SK-N-SH treated with all-trans-retinoic acid at 6 μM for 48 hours (cell line): ENCODE measurements around the gene KLHDC4.
"Not testable (repeated sequence)": the region's sequence is repeated elsewhere in the genome, so short reads cannot be mapped to it uniquely, and the experiment has no call there.

ENCODE experiments used
- ATAC-seq: fragments of 200-7000 bp; cut with Tn5 transposase; 3 replicates; pipeline ENCODE4 v1.9.1; 2020; ENCODE audit warnings: mild to moderate bottlenecking, moderate library complexity
- ARNTL ChIP-seq: fragments of 450-650 bp; formaldehyde crosslinking; IDR thresholded peaks from 2 replicates; pipeline ENCODE4 v1.5.0; 2020; ENCODE audit warnings: low read depth, mild to moderate bottlenecking, moderate library complexity, borderline replicate concordance
- CREB5 ChIP-seq: fragments of 250-450 bp; sonication (Bioruptor Pico); IDR thresholded peaks from 2 replicates; pipeline ENCODE4 v1.5.1; 2020; ENCODE audit warnings: low read depth, mild to moderate bottlenecking, moderate library complexity
- CSDC2 ChIP-seq: fragments of 250-450 bp; sonication (Bioruptor Pico); IDR thresholded peaks from 2 replicates; pipeline ENCODE4 v1.5.0; 2020; ENCODE audit warnings: mild to moderate bottlenecking, moderate library complexity
- CSRNP3 ChIP-seq: fragments of 250-450 bp; sonication (Bioruptor Pico); IDR thresholded peaks from 2 replicates; pipeline ENCODE4 v1.5.1; 2021; ENCODE audit warnings: mild to moderate bottlenecking, moderate library complexity
- ESRRG ChIP-seq: fragments of 250-450 bp; sonication (Bioruptor Pico); IDR thresholded peaks from 2 replicates; pipeline ENCODE4 v1.6.1; 2021; ENCODE audit warnings: mild to moderate bottlenecking
- GLIS3 ChIP-seq: fragments of 250-450 bp; sonication (Bioruptor Pico); IDR thresholded peaks from 2 replicates; pipeline ENCODE4 v1.5.0; 2020; ENCODE audit warnings: mild to moderate bottlenecking, moderate library complexity
- ISL1 ChIP-seq: fragments of 250-450 bp; sonication (Bioruptor Pico); IDR thresholded peaks from 2 replicates; pipeline ENCODE4 v2.1.2; 2022; ENCODE audit warnings: mild to moderate bottlenecking, moderate library complexity
- OSR1 ChIP-seq: fragments of 250-450 bp; sonication (Bioruptor Pico); IDR thresholded peaks from 2 replicates; pipeline ENCODE4 v1.8.0; 2022; ENCODE audit warnings: moderate library complexity, mild to moderate bottlenecking, inconsistent platforms
- PATZ1 ChIP-seq: fragments of 250-450 bp; sonication (Bioruptor Pico); IDR thresholded peaks from 2 replicates; pipeline ENCODE4 v1.8.0; 2020; ENCODE audit warnings: mild to moderate bottlenecking, moderate library complexity, borderline replicate concordance
- POU6F1 ChIP-seq: fragments of 250-450 bp; sonication (Bioruptor Pico); IDR thresholded peaks from 2 replicates; pipeline ENCODE4 v1.8.0; 2021; ENCODE audit warnings: low read depth, mild to moderate bottlenecking, moderate library complexity, borderline replicate concordance
- PPARA ChIP-seq: fragments of 250-450 bp; sonication (Bioruptor Pico); IDR thresholded peaks from 2 replicates; pipeline ENCODE4 v1.5.0; 2020; ENCODE audit warnings: mild to moderate bottlenecking, borderline replicate concordance
- RARB ChIP-seq: fragments of 250-450 bp; sonication (Bioruptor Pico); IDR thresholded peaks from 2 replicates; pipeline ENCODE4 v1.8.0; 2021; ENCODE audit warnings: mild to moderate bottlenecking, moderate library complexity
- SNAI2 ChIP-seq: fragments of 250-450 bp; sonication (Bioruptor Pico); IDR thresholded peaks from 2 replicates; pipeline ENCODE4 v1.5.0; 2020; ENCODE audit warnings: mild to moderate bottlenecking, moderate library complexity
- TCF4 ChIP-seq: fragments of 250-450 bp; sonication (Bioruptor Pico); IDR thresholded peaks from 2 replicates; pipeline ENCODE4 v1.8.0; 2021; ENCODE audit warnings: mild to moderate bottlenecking, moderate library complexity, borderline replicate concordance
- TOX ChIP-seq: fragments of 250-450 bp; sonication (Bioruptor Pico); IDR thresholded peaks from 2 replicates; pipeline ENCODE4 v1.8.0; 2021; ENCODE audit warnings: mild to moderate bottlenecking, moderate library complexity, borderline replicate concordance
- TSHZ2 ChIP-seq: fragments of 250-450 bp; sonication (Bioruptor Pico); IDR thresholded peaks from 2 replicates; pipeline ENCODE4 v1.5.0; 2020; ENCODE audit warnings: mild to moderate bottlenecking, moderate library complexity
- ZC3H10 ChIP-seq: fragments of 250-450 bp; sonication (Bioruptor Pico); IDR thresholded peaks from 2 replicates; pipeline ENCODE4 v1.5.1; 2021; ENCODE audit warnings: mild to moderate bottlenecking, moderate library complexity
- ZFP3 ChIP-seq: fragments of 250-450 bp; sonication (Bioruptor Pico); IDR thresholded peaks from 2 replicates; pipeline ENCODE4 v1.5.0; 2020; ENCODE audit warnings: mild to moderate bottlenecking, moderate library complexity
- ZFP30 ChIP-seq: fragments of 450-650 bp; formaldehyde crosslinking; IDR thresholded peaks from 2 replicates; pipeline ENCODE4 v1.5.0; 2022; ENCODE audit warnings: mild to moderate bottlenecking, moderate library complexity
- ZNF565 ChIP-seq: fragments of 450-650 bp; formaldehyde crosslinking; conservative IDR thresholded peaks from 2 replicates; pipeline ENCODE4 v1.5.0; 2020; ENCODE audit warnings: low read depth, mild to moderate bottlenecking, moderate library complexity
- ZNF70 ChIP-seq: fragments of 450-650 bp; formaldehyde crosslinking; IDR thresholded peaks from 2 replicates; pipeline ENCODE4 v1.5.0; 2020; ENCODE audit warnings: mild to moderate bottlenecking, moderate library complexity
- ZNF8 ChIP-seq: fragments of 450-650 bp; formaldehyde crosslinking; IDR thresholded peaks from 2 replicates; pipeline ENCODE4 v1.5.0; 2020; ENCODE audit warnings: mild to moderate bottlenecking, moderate library complexity

Gene KLHDC4

GRCh38 chr16:87778476-87778829, 12.7 kb upstream of the KLHDC4 start (continued):
- TF ChIP-seq TSHZ2 (CRISPR knock-in tag): no peak
- no peak for TF ChIP-seq CREB5
- no peak for TF ChIP-seq ZC3H10 (CRISPR knock-in tag)
- TF ChIP-seq TOX: no peak
- TF ChIP-seq SNAI2 (CRISPR knock-in tag): no peak
- TF ChIP-seq TCF4: no peak
- TF ChIP-seq GLIS3 (CRISPR knock-in tag): no peak
- no peak for TF ChIP-seq POU6F1 (CRISPR knock-in tag)
- no peak for TF ChIP-seq RARB (CRISPR knock-in tag)
- no peak for TF ChIP-seq OSR1 (CRISPR knock-in tag)

GRCh38 chr16:87773836-87774235, 8.1 kb upstream of the KLHDC4 start:
- ATAC-seq: not testable (repeated sequence)

GRCh38 chr16:87767456-87767855, 1.7 kb upstream of the KLHDC4 start:
- ATAC-seq: not testable (repeated sequence)

GRCh38 chr16:87766485-87766797, 655 bp upstream of the KLHDC4 start:
- TF ChIP-seq ESRRG (CRISPR knock-in tag) (no peak), TSHZ2 (CRISPR knock-in tag) (no peak), ZFP30 (CRISPR knock-in tag) (no peak), ZNF70 (no peak), TCF4 (no peak), ISL1 (CRISPR knock-in tag) (no peak), POU6F1 (CRISPR knock-in tag) (no peak), CREB5 (no peak), ZFP3 (CRISPR knock-in tag) (no peak), PATZ1 (CRISPR knock-in tag) (no peak), CSDC2 (CRISPR knock-in tag) (no peak), ZNF565 (CRISPR knock-in tag) (no peak), ARNTL (CRISPR knock-in tag) (no peak), OSR1 (CRISPR knock-in tag) (no peak), PPARA (CRISPR knock-in tag) (no peak), ZNF8 (CRISPR knock-in tag) (no peak), CSRNP3 (CRISPR knock-in tag) (no peak)
- no peak for ATAC-seq
